ENCODE results near the gene TTC7B.

DNA sequence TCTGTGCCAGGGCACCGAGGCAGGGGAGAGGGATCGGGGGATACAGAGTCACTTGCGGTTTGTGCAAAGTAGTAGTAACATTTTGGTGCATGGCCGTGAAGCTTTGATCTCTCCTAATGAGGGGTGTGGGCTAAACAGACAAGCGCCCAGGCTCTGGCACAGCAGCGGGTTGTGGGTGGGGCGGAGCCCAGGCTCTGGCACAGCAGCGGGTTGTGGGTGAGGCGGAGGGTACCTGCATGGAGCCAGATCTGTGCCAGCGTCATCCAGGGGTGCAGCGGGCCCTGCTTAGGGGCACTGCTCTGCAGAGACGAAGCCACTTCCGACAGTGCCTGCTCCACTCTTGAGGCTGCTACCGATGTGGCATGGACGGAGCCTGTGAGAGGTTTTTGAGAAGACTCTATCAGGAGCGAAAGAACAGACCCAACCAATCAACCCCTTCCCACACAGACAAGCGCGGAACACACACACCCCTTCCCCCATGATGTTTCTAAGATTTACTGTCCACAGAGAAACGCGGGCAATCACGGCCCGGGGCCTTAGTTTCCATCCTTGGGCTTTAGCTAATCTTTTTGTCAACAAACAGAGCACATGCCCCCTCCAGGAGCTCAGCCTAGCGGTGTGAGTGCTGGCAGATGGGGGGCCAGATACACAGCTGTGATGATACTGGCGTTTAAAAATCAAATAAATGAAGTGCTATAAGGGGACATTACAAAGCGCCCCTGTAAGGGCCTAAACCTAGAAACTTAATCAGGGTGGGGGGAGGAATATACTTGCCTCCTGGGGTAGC lies 222.8 kb downstream of the TTC7B start:
- TF ChIP-seq, protein P1, sequence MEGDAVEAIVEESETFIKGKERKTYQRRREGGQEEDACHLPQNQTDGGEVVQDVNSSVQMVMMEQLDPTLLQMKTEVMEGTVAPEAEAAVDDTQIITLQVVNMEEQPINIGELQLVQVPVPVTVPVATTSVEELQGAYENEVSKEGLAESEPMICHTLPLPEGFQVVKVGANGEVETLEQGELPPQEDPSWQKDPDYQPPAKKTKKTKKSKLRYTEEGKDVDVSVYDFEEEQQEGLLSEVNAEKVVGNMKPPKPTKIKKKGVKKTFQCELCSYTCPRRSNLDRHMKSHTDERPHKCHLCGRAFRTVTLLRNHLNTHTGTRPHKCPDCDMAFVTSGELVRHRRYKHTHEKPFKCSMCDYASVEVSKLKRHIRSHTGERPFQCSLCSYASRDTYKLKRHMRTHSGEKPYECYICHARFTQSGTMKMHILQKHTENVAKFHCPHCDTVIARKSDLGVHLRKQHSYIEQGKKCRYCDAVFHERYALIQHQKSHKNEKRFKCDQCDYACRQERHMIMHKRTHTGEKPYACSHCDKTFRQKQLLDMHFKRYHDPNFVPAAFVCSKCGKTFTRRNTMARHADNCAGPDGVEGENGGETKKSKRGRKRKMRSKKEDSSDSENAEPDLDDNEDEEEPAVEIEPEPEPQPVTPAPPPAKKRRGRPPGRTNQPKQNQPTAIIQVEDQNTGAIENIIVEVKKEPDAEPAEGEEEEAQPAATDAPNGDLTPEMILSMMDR (IDR thresholded peaks at IDR 0.05), result no peak
- no peak for TF ChIP-seq POLR2A (IDR thresholded peaks at IDR 0.05)

All from prostate gland (tissue), 2 donors.